GM19328 (cell line): ENCODE results near the gene FBXL16.

Source experiments
- ATAC-seq: cut with Tn5 transposase; IDR thresholded peaks from one replicate; pipeline ENCODE4 v1.9.1; 2021; ENCODE audit warnings: mild to moderate bottlenecking, moderate library complexity; ENCODE audit not compliant: unreplicated experiment

Gene FBXL16

GRCh38 chr16:734981-735881, 29.6 kb upstream of the FBXL16 start:
- no peak for ATAC-seq

- no peak for ATAC-seq
Observed at GRCh38 chr16:734208-734980, 28.8 kb upstream of the FBXL16 start.

- ATAC-seq: no peak
Observed at GRCh38 chr16:733382-734207, 28.0 kb upstream of the FBXL16 start.

- ATAC-seq: no peak
Observed at GRCh38 chr16:732936-733335, 27.3 kb upstream of the FBXL16 start.

- no peak for ATAC-seq
Observed at GRCh38 chr16:732332-732731, 26.7 kb upstream of the FBXL16 start.

- ATAC-seq: no peak
Observed at GRCh38 chr16:730666-731509, 25.3 kb upstream of the FBXL16 start.

- no peak for ATAC-seq
Observed at GRCh38 chr16:729768-730665, 24.4 kb upstream of the FBXL16 start.

- ATAC-seq: no peak
Observed at GRCh38 chr16:728890-729744, 23.5 kb upstream of the FBXL16 start.

- no peak for ATAC-seq
Observed at GRCh38 chr16:728131-728889, 22.7 kb upstream of the FBXL16 start.

GRCh38 chr16:727291-727977, 21.8 kb upstream of the FBXL16 start:
- no peak for ATAC-seq

GRCh38 chr16:726438-727290, 21.1 kb upstream of the FBXL16 start, which contains the start of the genes CCDC78 and HAGHL:
CCDC78 (minus strand) TSS chr16:726443; CDS start chr16:726367, 76 bp downstream.
HAGHL (plus strand) TSS chr16:727106; CDS start chr16:727510, 404 bp downstream.
- no peak for ATAC-seq

- ATAC-seq: no peak
Observed at GRCh38 chr16:726188-726437, 20.5 kb upstream of the FBXL16 start.

- ATAC-seq: no peak
Observed at GRCh38 chr16:725463-726187, 20.0 kb upstream of the FBXL16 start.

GRCh38 chr16:725041-725376, 19.4 kb upstream of the FBXL16 start:
- ATAC-seq: no peak

GRCh38 chr16:724188-725040, 18.8 kb upstream of the FBXL16 start:
- no peak for ATAC-seq
